ENCODE data around the gene FTL.

Gene FTL

DNA sequence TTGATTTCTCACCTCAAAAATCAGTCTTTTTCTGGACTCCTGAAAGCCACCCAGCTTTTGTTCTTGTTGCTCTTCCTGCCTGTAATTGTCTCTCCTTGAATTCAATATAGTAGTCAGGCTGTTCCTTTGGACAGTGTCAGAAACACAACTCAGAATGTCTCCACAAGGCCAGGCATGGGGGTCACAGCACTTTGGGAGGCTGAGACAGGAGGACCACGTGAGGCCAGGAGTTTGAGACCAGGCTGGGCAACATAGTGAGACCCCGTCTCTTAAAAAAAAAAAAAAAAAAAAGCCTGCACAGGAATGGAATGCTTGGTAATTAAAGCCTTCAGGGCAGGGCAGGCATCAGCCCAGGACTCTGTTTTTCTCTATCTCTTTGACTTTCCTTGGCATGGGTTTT lies 19.3 kb upstream of the FTL start:
- H4K20me1 ChIP-seq = no peaks in the 10 kb centered on the region

DNA sequence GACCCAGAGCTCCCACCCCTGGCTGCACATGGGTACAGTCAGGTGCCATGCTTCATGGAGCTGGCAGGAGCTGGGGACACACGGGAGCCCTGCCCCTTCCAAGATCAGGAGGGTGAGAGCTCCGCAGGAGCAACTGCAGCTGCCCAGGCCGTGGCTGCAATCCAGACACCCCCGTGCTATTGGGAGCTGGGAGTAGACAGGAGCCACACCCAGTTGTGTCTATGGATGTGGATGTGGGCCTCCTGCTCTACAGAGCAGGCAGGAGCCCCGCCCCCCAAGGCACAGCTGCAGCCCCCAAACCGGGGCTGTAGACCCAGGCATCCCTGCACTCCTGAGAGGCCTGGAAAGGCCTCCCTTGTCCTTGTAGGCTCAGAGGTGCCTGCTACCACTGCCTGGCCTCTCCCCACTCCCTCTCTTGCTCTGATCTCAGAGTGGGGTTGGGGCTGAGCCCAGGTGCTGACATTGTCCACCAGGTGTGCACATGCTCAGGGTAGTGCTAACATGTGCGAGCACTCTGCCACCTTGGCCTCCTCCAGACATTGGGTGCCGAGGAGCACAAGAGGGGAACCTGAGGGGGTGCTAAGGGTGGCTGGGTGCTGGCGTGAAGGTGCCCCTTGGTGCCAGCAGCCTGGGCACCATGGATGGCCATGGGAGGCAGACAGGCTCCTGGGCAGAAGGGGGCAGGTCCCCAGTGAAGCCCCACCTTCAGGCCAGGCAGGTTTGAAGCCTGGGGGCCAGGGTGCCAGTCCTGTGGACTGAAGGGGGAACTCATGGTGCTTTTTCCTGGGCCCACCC lies 18.4 kb upstream of the FTL start:
- Histone ChIP-seq H3K9me3 (peaks cover 37% of the 10 kb centered on the region), H3K36me3 (peaks cover 14% of the 10 kb centered on the region; the same call in 1 of the 2 replicates), H3K4me1 (peaks cover 50% of the 10 kb centered on the region), H3K27me3 (no peaks in the 10 kb centered on the region), H3K27ac (no peak overlapping the region), H4K20me1 (no peaks in the 10 kb centered on the region), H3K4me3 (peak overlapping the region; percentile 30; the same call in 1 of the 2 replicates), H3K4me2 (no peak overlapping the region), H3K9ac (no peak overlapping the region)
- no peak for TF ChIP-seq Cebpa-rat (IDR thresholded peaks at IDR 0.05)

More for the DNA sequence above, 19.3 kb upstream of the FTL start:
- no peaks in the 10 kb centered on the region for H3K27me3 ChIP-seq
- H3K4me3 ChIP-seq = no peak overlapping the region
- peaks cover 45% of the 10 kb centered on the region for H3K9me3 ChIP-seq
- no peak overlapping the region for H3K4me2 ChIP-seq
- H3K27ac ChIP-seq = no peak overlapping the region
- H3K9ac ChIP-seq = no peak overlapping the region
- H3K4me1 ChIP-seq = peaks cover 41% of the 10 kb centered on the region
- H3K36me3 ChIP-seq = peaks cover 20% of the 10 kb centered on the region
- TF ChIP-seq Cebpa-rat (IDR thresholded peaks at IDR 0.05) = no peak

DNA sequence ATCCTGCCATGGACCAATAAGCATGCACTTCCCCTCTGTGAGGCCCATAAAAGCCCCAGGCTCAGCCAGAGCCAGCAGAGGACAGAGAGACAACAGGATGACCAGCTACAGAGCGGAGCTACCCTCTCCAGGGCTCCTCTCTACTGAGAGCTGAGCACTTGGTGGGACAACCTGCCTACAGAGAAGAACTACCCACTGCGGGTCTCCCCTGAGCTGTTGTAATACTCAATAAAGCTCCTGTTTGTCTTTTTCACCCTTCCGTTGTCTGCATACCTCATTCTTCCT lies 17.9 kb upstream of the FTL start:
- no peak for TF ChIP-seq Cebpa-rat (IDR thresholded peaks at IDR 0.05)

DNA sequence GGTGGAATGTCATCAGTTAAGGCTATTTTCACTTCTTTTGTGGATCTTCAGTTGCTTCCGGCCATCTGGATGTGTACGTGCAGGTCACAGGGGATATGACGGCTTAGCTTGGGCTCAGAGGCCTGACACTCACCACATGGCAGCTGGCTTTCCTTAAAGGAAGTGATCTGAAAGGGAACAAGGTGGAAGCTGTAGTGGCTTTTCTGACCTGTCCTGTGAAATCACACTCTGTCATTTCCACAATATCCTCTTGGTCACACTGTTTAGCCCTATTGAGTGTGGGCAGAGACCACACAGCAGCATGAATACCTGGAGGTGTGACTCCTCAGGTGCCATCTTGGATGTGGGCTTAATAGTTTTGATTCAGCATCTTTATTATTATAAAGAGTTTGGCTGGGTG lies 14.9 kb upstream of the FTL start:
- Histone ChIP-seq H3K36me3 (peaks cover 11% of the 10 kb centered on the region; the same call in 1 of the 2 replicates), H3K9ac (peak overlapping the region; percentile 52; the same call in 1 of the 2 replicates), H3K4me3 (no peak overlapping the region), H4K20me1 (peaks cover under 1% of the 10 kb centered on the region; the same call in 1 of the 2 replicates), H3K4me1 (peaks cover 56% of the 10 kb centered on the region), H3K27ac (peak overlapping the region; percentile 78), H3K4me2 (peak overlapping the region; percentile 73), H3K27me3 (no peaks in the 10 kb centered on the region), H3K9me3 (peaks cover 36% of the 10 kb centered on the region)
- no peak for TF ChIP-seq Cebpa-rat (IDR thresholded peaks at IDR 0.05)

More for the DNA sequence above, 17.9 kb upstream of the FTL start:
- Histone ChIP-seq H3K9me3 (peaks cover 36% of the 10 kb centered on the region), H3K4me1 (peaks cover 55% of the 10 kb centered on the region), H3K36me3 (peaks cover 13% of the 10 kb centered on the region; the same call in 1 of the 2 replicates), H3K4me3 (peak overlapping the region; percentile 30; the same call in 1 of the 2 replicates), H3K27me3 (no peaks in the 10 kb centered on the region), H3K4me2 (no peak overlapping the region), H3K27ac (no peak overlapping the region), H3K9ac (no peak overlapping the region), H4K20me1 (no peaks in the 10 kb centered on the region)

DNA sequence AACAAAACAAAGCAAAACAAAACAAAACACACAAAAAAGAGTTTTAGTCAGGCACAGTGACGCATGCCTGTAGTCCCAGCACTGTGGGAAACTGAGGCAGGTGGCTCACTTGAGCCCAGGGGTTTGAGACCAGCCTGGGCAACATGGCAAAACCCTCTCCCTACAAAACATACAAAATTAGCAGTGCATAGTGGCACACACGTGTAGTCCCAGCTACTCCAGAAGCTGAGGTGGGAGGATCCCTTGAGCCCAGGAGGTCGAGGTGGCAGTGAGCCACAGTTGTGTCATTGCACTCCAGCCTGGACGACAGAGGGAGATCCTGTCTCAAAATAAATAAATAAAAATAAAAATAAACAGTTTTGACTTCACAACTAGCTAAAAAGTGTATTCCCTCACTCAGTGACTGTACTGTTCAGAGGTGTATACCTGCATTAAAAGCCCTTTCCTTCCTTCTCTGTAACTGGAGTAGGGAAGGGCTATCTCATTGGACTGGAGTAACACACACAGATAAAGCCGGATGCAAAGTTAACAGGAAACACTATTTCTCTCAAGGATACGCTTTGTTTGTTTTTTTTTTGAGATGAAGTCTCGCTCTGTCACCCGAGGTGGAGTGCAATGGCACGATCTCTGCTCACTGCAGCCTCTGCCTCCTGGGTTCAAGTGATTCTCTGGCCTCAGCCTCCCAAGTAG lies 14.1 kb upstream of the FTL start:
- Histone ChIP-seq H3K4me3 (no peak overlapping the region), H3K4me1 (peaks cover 62% of the 10 kb centered on the region)

DNA sequence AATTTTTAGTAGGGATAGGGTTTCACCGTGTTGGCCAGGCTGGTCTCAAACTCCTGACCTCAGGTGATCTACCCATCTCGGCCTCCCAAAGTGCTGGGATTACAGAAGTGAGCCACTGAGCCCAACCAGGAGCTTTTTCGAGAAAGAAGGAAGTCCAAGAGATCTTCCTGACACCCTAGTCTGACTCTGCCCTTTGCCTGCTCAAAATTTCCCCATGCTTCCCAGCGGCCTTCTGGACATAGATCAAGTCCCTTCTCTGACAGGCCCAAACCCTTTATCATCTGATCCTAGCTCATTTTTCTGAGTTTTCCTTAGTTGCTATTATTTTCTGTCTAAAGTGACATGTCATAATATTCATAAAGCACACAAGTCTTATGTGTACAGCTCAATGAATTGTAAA lies 12.0 kb upstream of the FTL start:
- H3K27ac ChIP-seq = no peak overlapping the region
- H3K27me3 ChIP-seq = no peaks in the 10 kb centered on the region
- no peak overlapping the region for H3K9ac ChIP-seq
- H3K9me3 ChIP-seq = peaks cover 14% of the 10 kb centered on the region
- peaks cover 12% of the 10 kb centered on the region; the same call in 1 of the 2 replicates for H4K20me1 ChIP-seq
- H3K4me2 ChIP-seq = no peak overlapping the region
- H3K4me3 ChIP-seq = no peak overlapping the region
- H3K4me1 ChIP-seq = peaks cover 68% of the 10 kb centered on the region
- no peak for TF ChIP-seq Cebpa-rat (IDR thresholded peaks at IDR 0.05)
- H3K36me3 ChIP-seq = peaks cover 18% of the 10 kb centered on the region

More for the DNA sequence above, 14.1 kb upstream of the FTL start:
- peak overlapping the region; percentile 78 for H3K27ac ChIP-seq
- H3K27me3 ChIP-seq = no peaks in the 10 kb centered on the region
- H3K4me2 ChIP-seq = peak overlapping the region; percentile 73
- no peak overlapping the region; the same call in 1 of the 2 replicates for H3K9ac ChIP-seq
- TF ChIP-seq Cebpa-rat (IDR thresholded peaks at IDR 0.05) = no peak
- peaks cover 36% of the 10 kb centered on the region for H3K9me3 ChIP-seq
- H3K36me3 ChIP-seq = peaks cover 13% of the 10 kb centered on the region
- peaks cover 9% of the 10 kb centered on the region; the same call in 1 of the 2 replicates for H4K20me1 ChIP-seq

DNA sequence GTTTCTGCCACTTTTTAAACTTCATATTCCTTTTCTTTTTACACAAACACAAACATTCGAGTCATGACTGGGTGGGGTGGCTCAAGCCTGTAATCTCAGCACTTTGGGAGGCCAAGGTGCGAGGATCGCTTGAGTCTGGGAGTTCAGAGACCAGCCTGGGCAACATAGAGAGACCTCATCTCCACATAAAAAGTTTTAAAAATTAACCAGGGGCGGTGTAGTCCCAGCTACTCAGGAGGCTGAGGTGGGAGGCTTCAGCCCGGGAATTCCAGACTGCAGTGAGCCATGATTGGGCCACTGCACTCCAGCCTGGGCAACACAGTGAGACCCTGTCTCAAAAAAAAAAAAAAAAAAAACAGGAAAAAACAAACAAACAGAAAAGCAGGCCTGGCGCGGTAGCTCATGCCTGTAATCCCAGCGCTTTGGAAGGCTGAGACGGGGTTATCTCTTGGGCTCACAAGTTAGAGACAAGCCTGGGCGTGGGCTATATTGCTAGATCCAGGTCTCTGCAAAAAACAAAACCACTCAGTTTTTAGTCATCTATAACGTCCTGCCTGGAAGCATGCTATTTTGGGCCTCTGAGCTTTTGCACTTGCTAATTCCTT lies 11.0 kb upstream of the FTL start:
- Histone ChIP-seq H3K36me3 (peaks cover 21% of the 10 kb centered on the region), H3K9me3 (peaks cover 5% of the 10 kb centered on the region), H3K27me3 (no peaks in the 10 kb centered on the region), H3K27ac (peak overlapping the region; percentile 98), H3K4me2 (peak overlapping the region; percentile 90), H3K4me3 (peak overlapping the region; percentile 92), H3K4me1 (peaks cover 67% of the 10 kb centered on the region), H3K9ac (peak overlapping the region; percentile 98; the same call in 1 of the 2 replicates), H4K20me1 (peaks cover 12% of the 10 kb centered on the region; the same call in 1 of the 2 replicates)
- TF ChIP-seq Cebpa-rat (IDR thresholded peaks at IDR 0.05) = no peak

DNA sequence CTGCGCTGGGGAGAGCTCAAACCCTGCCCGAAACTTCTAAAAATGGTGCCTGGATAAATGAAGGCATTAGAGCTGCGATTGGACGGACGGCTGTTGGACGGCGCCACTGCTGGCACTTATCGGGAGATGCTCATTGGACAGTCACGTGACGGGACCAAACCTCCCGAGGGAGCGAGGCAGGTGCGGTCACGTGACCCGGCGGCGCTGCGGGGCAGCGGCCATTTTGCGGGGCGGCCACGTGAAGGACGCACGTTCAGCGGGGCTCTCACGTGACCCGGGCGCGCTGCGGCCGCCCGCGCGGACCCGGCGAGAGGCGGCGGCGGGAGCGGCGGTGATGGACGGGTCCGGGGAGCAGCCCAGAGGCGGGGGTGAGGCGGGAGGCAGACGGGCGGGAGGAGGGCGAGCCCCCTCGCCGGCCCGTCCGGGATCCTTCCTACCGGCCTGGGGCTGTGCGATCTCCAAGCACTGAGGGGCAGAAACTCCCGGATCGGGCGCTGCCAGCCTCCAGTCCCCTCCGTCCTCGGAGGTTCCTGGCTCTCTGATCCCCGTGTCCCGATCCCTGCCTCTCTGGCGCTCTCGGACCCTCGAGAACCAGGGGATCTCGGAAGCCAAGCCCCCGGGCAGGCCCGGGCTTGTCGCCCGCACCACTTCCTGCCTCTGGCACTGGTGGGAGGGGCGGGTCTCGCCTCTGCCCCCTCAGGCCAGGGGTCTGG lies 10.4 kb upstream of the FTL start, which contains the start of gene BAX:
Gene BAX, plus strand, starts transcription at position 281 of the 713 bp plus-strand sequence. Its CDS starts 54 bp downstream, at position 335.
- no peak for TF ChIP-seq Cebpa-rat (IDR thresholded peaks at IDR 0.05)
- H3K4me1 ChIP-seq = peaks cover 63% of the 10 kb centered on the region
- H3K4me2 ChIP-seq = peak within 1 kb of the TSS; percentile 90
- H3K9ac ChIP-seq = peak within 1 kb of the TSS; percentile 98
- peak within 1 kb of the TSS; percentile 98 for H3K27ac ChIP-seq
- H3K9me3 ChIP-seq = no peaks in the 10 kb centered on the region
- no peaks in the 10 kb centered on the region for H3K27me3 ChIP-seq
- H3K36me3 ChIP-seq = peaks cover 21% of the 10 kb centered on the region
- peaks cover 12% of the 10 kb centered on the region; the same call in 1 of the 2 replicates for H4K20me1 ChIP-seq
- peak within 1 kb of the TSS; percentile 92 for H3K4me3 ChIP-seq

Measured in BLaER1 (cell line).